Measurements from ENCODE around the gene RFPL3.

DNA sequence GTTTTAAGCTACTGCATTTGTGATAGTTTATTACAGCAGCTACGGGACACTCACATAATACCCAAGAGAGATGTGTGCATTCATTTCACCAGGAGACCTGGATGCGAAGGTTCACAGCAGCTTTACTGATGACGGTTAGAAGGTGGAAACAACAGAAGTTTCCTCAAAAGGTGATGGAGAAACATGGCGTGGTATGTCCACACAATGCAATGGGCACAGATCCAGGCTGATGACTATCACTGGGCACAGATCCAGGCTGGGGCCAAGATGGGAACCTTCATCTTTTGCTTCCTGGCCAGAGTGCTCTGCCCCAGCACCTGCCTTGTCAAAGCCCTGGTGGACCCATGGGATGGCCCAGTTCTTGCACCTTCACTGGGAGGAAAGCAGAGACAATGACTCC lies 30.6 kb upstream of the RFPL3 start:
- TF ChIP-seq TAF1 (IDR thresholded peaks at IDR 0.05; ENCODE audit: borderline replicate concordance, insufficient read depth, low read length) (no peak), POLR2AphosphoS5 (IDR thresholded peaks at IDR 0.05; ENCODE audit: low read depth, low read length) (no peak), SIN3A (IDR thresholded peaks at IDR 0.05; ENCODE audit: borderline replicate concordance, insufficient read depth, low read length) (no peak)
- TF ChIP-seq, protein P1, sequence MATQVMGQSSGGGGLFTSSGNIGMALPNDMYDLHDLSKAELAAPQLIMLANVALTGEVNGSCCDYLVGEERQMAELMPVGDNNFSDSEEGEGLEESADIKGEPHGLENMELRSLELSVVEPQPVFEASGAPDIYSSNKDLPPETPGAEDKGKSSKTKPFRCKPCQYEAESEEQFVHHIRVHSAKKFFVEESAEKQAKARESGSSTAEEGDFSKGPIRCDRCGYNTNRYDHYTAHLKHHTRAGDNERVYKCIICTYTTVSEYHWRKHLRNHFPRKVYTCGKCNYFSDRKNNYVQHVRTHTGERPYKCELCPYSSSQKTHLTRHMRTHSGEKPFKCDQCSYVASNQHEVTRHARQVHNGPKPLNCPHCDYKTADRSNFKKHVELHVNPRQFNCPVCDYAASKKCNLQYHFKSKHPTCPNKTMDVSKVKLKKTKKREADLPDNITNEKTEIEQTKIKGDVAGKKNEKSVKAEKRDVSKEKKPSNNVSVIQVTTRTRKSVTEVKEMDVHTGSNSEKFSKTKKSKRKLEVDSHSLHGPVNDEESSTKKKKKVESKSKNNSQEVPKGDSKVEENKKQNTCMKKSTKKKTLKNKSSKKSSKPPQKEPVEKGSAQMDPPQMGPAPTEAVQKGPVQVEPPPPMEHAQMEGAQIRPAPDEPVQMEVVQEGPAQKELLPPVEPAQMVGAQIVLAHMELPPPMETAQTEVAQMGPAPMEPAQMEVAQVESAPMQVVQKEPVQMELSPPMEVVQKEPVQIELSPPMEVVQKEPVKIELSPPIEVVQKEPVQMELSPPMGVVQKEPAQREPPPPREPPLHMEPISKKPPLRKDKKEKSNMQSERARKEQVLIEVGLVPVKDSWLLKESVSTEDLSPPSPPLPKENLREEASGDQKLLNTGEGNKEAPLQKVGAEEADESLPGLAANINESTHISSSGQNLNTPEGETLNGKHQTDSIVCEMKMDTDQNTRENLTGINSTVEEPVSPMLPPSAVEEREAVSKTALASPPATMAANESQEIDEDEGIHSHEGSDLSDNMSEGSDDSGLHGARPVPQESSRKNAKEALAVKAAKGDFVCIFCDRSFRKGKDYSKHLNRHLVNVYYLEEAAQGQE (IDR thresholded peaks at IDR 0.05; ENCODE audit: insufficient read depth in 1 of 2, low read depth in 2 of 2, low read length in 2 of 2): no peak

Data from PFSK-1 (cell line).